ENCODE data around the gene TMEM151A.

TMEM151A gene

GRCh38 chr11:66324664-66325063, 33.0 kb downstream of the TMEM151A start:
- DNase-seq: no peak

GRCh38 chr11:66325263-66325671, 33.6 kb downstream of the TMEM151A start:
- DNase-seq: peak; percentile 33

DNA sequence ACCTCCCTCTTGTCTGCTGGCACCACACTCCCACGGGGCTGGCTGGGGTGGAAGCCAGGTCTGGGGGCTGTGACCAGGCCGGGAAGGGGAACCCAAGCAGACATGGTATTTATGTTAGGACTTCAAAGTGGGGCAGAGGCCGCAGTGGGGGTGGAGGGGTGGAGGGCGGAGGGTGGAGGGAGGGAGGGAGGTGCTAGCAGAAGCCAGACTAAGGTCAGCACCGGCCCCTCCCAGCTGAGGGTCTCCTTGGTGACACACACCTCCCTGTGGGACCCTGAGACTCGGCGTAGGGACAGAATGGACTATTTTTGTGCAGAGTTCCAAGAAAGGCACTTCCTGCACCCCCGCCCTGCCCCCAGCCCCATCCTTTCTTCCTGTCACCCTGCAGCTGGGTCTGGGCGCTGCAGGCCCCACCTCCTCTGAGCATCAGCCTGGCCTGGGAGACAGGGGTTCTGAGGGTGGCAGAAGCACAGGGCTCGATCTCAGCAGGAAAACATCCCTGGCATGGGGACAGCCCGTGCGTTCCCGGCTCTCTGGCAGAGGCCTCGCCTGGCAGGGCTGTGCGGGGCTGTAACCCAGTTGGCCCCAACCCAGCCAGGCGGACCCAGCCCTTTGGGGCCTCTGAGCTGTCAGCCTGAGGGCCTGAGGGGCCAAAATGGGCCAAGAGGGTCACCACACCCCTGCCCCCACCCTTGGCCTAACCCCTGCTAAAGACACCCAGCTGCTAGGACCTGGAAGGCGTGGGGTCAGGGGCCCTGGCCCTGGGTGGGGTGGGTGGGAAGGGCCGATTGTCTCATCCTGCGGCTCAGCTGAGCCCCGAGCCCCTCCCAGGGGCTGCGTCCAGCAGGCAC, 34.8 kb downstream of the TMEM151A start:
- peak; percentile 58 for DNase-seq

DNA sequence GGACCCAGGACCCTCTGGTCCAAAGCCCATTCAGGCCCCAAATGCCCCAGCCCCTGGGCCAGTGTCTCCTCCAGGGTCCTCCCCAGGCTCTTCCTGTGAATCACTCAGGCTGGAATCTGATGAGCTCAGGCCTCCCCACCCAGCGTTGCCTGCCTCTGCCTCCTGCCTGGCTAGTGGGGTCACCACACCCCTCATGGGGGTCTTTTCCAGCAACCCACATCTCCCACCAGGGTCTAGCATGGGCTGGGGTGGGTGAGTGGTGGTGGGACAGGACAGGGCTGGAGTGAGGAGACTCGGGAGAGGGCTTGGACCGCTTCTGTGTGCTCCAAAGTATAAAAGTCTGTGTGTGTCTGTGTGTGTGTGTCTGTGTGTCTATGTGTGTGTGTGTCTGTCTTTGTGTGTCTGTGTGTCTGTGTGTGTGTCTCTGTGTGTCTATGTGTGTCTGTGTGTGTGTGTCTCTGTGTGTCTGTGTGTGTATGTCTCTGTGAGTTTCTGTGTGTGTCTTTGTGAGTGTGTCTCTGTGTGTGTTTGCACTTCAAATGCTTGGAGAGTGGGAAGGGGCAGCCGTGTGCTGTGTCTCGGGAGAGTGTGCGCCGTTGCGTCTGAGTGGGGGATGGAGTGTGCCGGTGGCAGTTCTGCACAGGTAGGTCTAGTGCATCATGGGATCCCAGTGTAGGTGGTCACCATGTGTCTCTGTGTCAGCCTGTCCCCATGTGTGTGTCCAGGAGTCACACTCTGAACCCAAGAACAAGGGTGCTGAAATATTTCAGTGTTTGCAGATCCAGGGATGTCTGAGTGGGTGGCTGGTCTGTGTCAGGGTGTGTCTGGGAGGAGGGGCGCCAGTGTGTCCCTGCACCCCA, 35.7 kb downstream of the TMEM151A start:
- DNase-seq: no peak

DNA sequence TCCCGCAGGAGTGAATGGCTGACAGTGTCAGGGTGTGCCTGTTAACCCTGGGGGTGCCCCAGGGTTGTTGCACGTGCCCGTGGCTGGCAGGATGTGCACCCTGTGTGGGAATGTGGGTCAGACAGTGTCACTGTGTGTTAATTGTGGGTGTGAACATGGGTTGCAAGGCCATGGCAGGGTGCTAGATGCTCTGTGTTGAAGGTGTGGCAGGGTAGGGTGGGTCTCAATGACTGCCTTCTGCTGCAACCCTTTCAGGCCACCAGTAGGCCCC, 36.3 kb downstream of the TMEM151A start:
- no peak for DNase-seq

GRCh38 chr11:66328302-66329144, 36.8 kb downstream of the TMEM151A start:
- DNase-seq: peak; percentile 93

GRCh38 chr11:66329165-66329673, 37.5 kb downstream of the TMEM151A start:
- no peak for DNase-seq

GRCh38 chr11:66330931-66331330, 39.2 kb downstream of the TMEM151A start:
- no peak for DNase-seq

GRCh38 chr11:66331542-66332370, 40.1 kb downstream of the TMEM151A start:
- no peak for DNase-seq

DNA sequence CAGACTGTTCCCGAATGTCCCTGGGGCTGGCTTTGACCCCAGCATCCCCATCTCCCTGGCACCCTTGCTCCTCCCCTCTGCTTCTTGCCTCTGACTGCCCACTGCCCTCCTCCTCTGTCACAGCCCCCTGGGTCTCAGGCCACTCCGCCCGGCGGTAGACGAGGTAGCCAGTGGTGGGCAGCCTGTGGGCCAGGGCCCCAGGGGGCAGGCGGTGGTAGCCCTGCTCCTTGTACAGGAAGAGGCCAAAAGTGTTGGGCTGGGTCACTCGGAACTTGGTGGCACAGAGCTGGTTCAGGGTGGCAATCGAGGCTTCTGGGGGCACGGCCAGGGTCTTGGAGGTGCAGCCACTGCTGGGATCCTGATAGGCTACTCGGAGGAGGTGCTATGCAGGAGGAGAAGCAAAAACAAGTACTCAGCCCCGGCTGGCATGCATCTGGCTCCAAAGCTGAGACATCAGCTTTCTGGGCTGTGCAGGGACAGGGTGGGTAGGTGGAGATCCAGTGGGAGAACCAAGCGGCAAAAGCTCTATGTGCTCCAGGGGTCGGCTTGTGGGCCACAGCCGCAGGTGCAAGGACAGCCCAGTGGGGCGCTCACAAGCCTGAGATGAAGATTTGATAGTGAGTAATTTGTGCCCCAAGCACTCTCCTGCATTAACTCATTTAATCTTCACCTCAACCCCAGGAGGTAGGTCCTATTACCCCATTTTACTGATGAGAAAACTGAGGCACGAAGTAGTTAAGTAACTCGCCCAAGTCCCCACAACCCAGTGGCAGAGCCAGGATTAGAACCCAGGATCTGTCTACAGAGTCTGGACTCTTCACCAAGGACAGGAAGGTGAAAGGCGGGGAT, 40.9 kb downstream of the TMEM151A start:
- no peak for DNase-seq

DNA sequence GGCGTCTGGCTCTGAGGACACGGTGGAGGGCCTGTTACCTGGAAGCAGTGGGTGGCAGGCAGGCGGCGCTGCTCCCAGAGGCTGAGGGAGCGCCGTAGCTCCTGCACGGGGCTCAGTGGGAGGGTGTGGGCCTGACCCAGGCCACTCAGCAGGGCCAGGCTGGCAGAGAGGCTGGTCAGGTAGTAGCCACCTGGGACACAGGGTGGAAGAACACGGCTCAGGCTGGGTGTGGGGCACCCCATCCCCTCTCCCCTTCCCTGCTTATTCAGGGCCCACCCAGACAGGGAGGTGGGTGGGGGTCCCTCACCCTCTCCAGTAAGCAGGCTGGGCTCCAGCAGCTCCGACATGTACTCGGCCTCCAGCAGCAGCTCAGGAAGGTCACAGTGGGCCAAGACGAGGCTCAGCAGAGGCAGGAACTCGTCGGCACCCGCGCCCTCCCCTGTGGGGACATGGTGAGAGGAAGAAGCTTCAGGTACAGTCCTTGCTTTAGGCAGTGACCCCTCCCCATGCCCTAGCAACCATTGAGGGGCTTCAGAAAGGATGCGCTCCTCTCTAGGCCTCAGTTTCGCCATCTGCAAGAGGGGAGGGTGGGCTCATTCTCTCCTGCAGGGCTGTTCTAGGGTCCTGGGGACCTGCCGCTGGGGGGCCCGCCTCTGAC, 41.7 kb downstream of the TMEM151A start:
- DNase-seq: no peak

DNA sequence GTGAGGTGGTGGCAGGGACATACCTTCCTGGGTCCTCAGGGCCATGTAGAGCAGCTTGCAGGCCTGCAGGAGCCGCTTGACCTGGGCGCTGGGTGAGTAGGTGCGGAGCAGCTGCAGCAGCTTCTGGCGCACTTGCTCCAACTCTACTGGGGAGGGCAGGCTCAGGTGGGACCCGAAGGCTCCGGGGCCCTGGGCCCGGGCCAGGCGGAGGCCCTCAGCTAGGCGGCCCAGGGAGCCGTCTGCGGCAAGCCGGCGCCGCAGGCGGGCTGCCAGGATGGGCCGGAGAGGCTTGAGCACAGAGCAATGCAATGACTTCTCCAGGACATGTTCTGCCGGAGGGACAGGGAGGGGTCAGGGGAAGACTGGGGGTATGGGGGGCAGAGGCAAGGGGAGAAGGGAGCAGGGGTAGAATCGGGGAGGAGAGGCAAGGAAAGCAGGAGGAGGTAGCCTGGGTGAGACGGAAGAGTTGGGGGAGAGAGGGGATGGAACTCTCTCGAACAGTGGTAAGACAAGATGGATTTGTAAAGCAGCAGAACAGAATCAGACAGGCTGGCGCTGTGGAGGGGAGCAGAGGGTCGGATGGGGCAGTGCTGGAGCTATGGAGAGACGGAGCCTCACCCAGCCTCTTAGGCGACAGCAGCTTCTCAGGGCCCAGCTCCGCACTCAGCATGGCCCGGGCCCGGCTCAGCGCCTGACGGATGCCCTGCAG, 42.4 kb downstream of the TMEM151A start:
- DNase-seq: no peak

DNA sequence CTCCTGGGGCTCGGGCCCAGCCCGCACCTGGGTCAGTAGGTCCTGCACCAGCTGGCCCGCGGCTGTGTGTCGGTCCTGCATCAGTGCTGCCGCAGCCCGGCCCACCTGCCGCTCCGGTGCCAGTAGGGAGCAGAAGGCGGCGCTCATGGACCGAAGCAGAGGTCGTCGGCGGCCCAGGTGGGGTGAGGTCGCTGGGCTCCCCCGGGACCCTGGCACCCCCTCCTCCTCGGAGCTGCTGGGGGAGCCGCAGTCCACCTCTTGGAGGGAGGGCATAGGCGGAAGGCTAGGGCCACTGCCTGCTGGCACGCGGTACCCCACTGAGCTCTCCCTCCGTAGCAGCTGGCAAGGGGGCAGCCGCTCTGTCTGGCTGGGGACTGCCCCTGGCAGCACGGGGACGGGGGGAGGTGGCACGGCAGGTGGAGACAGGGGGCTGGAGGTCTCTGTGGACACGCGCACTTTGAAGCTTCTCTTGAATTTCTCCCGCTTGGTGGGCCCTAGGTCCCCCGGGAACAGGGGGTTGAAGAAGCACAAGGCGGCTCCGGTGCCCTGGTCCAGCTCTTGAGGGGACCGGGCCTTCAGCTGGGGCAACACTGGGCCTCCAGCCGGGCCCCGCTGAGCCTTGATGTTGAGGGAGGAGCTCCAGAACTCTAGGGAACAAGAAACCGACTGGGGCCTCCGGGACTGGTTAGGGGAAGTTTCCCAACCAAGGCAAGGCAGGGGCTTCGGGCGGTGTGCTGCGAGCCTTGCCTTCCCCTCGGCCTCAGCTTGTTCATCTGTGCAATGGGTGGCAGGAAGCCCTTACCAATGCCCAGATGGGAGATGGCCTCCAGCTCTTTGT, 43.1 kb downstream of the TMEM151A start:
- DNase-seq: no peak

GRCh38 chr11:66335531-66336233, 44.0 kb downstream of the TMEM151A start:
- peak; percentile 56 for DNase-seq

DNA sequence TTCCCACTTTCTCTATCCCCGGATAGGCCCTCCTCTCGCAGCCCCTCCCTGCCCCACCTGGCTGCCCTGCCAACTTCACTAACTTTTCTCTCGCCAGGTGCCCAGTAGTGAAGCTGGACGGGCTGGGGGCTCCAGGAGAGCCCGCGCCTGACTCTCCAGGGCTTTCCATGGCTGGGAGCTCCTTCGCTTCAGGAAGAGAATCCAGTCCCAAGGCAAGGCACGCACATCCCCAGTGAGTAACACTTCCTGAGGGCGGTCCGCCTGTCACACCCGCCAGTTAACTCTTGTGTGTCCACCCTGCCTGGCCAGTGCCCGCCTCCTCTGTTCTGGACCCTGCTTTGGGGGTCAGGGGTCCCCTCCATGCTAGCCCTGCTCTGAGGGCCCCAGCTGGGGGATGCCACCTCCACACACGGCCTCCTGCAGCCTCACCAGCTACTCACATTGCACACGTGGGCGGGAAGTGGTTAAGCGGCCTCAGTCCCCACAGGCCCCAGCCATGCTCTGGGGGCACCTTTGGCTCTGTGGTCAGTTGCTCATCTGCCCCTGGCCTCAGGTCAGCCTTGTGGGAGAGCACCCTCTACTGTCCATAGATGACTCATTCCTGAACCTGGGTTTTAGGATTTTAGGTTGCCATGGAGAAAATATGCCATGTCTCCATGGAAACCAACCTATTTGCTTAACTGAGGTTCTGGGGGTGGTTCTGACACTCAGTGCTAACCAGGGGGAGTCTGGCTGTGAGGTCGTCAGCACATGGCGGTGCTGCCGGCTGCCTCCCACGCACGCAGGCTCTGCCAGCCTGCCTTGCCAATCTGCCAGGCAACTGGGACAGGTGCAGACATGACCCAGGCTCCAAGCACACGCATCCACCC, 44.8 kb downstream of the TMEM151A start, which contains the start of gene RIN1:
Gene RIN1, minus strand, starts transcription at position 201 of the 869 bp plus-strand sequence. Its CDS starts 32 bp downstream, at position 169.
- peak; percentile 62 for DNase-seq

- peak; percentile 42 for DNase-seq
Measured at GRCh38 chr11:66337103-66337899, 45.6 kb downstream of the TMEM151A start.

All from retina (tissue), 1 donor.